GM12878 (cell line): ENCODE results near the gene ELMO2. TPM values are rescaled to one million over a fixed set of nuclear protein-coding genes. Genes with fewer than 3 reads are reported as not detected.

Experiments used
- ATAC-seq: fragments of 200-7000 bp; cut with Tn5 transposase; 3 replicates; pipeline ENCODE4 v1.9.1; 2020; ENCODE audit warnings: mild to moderate bottlenecking, moderate library complexity
- BruUV-seq: library from RNA; stranded (reverse); fragments of 400-500 nt; replicated peaks from 2 replicates; lab custom pipeline; 2021; lab: Mats Ljungman, UMichigan
- CTCF ChIA-PET: fragments of 300-600 bp; sonication (Branson Sonifier 250); formaldehyde crosslinking; extraction: SDS; loops from one replicate; lab custom pipeline; 2021; ENCODE audit warnings: inconsistent platforms; lab: Yijun Ruan, JAX
- POLR2A ChIA-PET: fragments of 350-600 bp; formaldehyde crosslinking; extraction: SDS; loops from one replicate; lab custom pipeline; 2021; ENCODE audit warnings: inconsistent platforms; lab: Charles Lee
- RAD21 ChIA-PET: fragments of 300-600 bp; sonication (Branson Sonifier 250); formaldehyde crosslinking; loops from one replicate; lab custom pipeline; 2023; ENCODE audit warnings: antibody characterized with exemption; ENCODE audit not compliant: unreplicated experiment; lab: Charles Lee
- SMC1A ChIA-PET: fragments of 300-600 bp; sonication (Branson Sonifier 250); formaldehyde crosslinking; loops from one replicate; lab custom pipeline; 2023; ENCODE audit not compliant: unreplicated experiment, uncharacterized antibody; lab: Charles Lee
- DNase-seq: peaks from one replicate; pipeline ENCODE4 v3.0.0-alpha.2; 2011; ENCODE audit warnings: low read depth, low spot score
- FAIRE-seq: peaks from 3 replicates; lab custom pipeline; 2011; peaks lifted over from hg19 to GRCh38; lab: Jason Lieb, UNC
- H2AFZ ChIP-seq: 2 replicates; pipeline ENCODE4 v1.6.0; 2011; ENCODE audit warnings: low read depth, low read length, control low read depth; ENCODE audit not compliant: control insufficient read depth
- H3K27ac ChIP-seq: 2 replicates; pipeline ENCODE4 v1.5.1; 2011; ENCODE audit warnings: control low read depth; ENCODE audit not compliant: control insufficient read depth, insufficient read depth
- H3K27me3 ChIP-seq, 2 experiments: replicated peaks in 1 of 2; 2 replicates each; pipeline versions ENCODE4 v1.6.0 to v1.6.1; 2011; ENCODE audit warnings: low read length in 1 of 2; ENCODE audit not compliant: control insufficient read depth in 2 of 2, insufficient read depth in 2 of 2
- H3K36me3 ChIP-seq, 2 experiments: 2 replicates each; pipeline ENCODE4 v1.5.1; 2011; ENCODE audit warnings: low read length in 1 of 2; ENCODE audit not compliant: control insufficient read depth in 2 of 2, insufficient read depth in 2 of 2
- H3K4me1 ChIP-seq: 2 replicates; pipeline ENCODE4 v1.6.1; 2011; ENCODE audit warnings: mild to moderate bottlenecking, low read length, moderate library complexity, mixed read lengths; ENCODE audit not compliant: control insufficient read depth, insufficient read depth
- H3K4me2 ChIP-seq: 2 replicates; pipeline ENCODE4 v1.6.0; 2011; ENCODE audit warnings: control low read depth; ENCODE audit not compliant: control insufficient read depth, insufficient read depth
- H3K4me3 ChIP-seq: fragments of 200-600 bp; sonication (generic); 2 replicates; pipeline ENCODE4 v1.5.1; 2016
- H3K79me2 ChIP-seq: 2 replicates; pipeline ENCODE4 v1.6.0; 2011; ENCODE audit warnings: low read length; ENCODE audit not compliant: control insufficient read depth, insufficient read depth
- H3K9ac ChIP-seq: 2 replicates; pipeline ENCODE4 v1.8.0; 2011; ENCODE audit warnings: low read length, control low read depth, mixed read lengths; ENCODE audit not compliant: control insufficient read depth, insufficient read depth
- H3K9me3 ChIP-seq: replicated peaks from 3 replicates; pipeline ENCODE4 v1.5.1; 2011; ENCODE audit warnings: mild to moderate bottlenecking, low read length; ENCODE audit not compliant: control insufficient read depth, insufficient read depth
- H4K20me1 ChIP-seq: 2 replicates; pipeline ENCODE4 v1.6.0; 2011; ENCODE audit not compliant: control insufficient read depth, insufficient read depth
- ASH2L ChIP-seq: fragments of 300-600, 200-600 bp; sonication (generic); IDR thresholded peaks from 2 replicates; pipeline ENCODE4 v1.6.1; 2017; ENCODE audit warnings: low read depth, mild to moderate bottlenecking, borderline replicate concordance
- CEBPB ChIP-seq, 2 experiments: fragments of 150-350 bp in 1 of 2; IDR thresholded peaks; 2 replicates each; pipeline ENCODE4 v1.6.1; 2012 to 2014; ENCODE audit warnings: low read depth in 2 of 2, low read length in 2 of 2, borderline replicate concordance in 1 of 2, inconsistent platforms in 1 of 2
- EZH2 ChIP-seq: IDR thresholded peaks from 2 replicates; pipeline ENCODE4 v1.6.1; 2012; ENCODE audit warnings: low read depth, mild to moderate bottlenecking, control low read depth, inconsistent platforms, low read length, borderline replicate concordance; ENCODE audit not compliant: control insufficient read depth
- HCFC1 ChIP-seq: fragments of 150-350 bp; IDR thresholded peaks from 2 replicates; pipeline ENCODE4 v1.6.1; 2014; ENCODE audit warnings: low read length
- MTA2 ChIP-seq: fragments of 450-650 bp; IDR thresholded peaks from 2 replicates; pipeline ENCODE4 v1.6.1; 2016; ENCODE audit warnings: low read depth, mild to moderate bottlenecking, moderate library complexity
- MXI1 ChIP-seq: fragments of 150-350 bp; IDR thresholded peaks from 2 replicates; pipeline ENCODE4 v1.6.1; 2011; ENCODE audit warnings: low read depth, mild to moderate bottlenecking, inconsistent platforms, low read length, improper control_type of control experiment
- POLR2A ChIP-seq: IDR thresholded peaks from 2 replicates; pipeline ENCODE4 v1.6.1; 2011; ENCODE audit warnings: low read depth, mild to moderate bottlenecking, low read length
- RBBP5 ChIP-seq: fragments of 200-600 bp; sonication (generic); conservative IDR thresholded peaks from 2 replicates; pipeline ENCODE4 v1.6.1; 2016
- RUNX3 ChIP-seq: IDR thresholded peaks from 2 replicates; pipeline ENCODE4 v1.6.1; 2012; ENCODE audit warnings: low read length, inconsistent platforms
- SMC3 ChIP-seq: IDR thresholded peaks from 2 replicates; pipeline ENCODE4 v1.6.1; 2011; ENCODE audit warnings: low read length, improper control_type of control experiment, borderline replicate concordance
- SPI1 ChIP-seq: IDR thresholded peaks from 2 replicates; pipeline ENCODE4 v1.6.1; 2011; ENCODE audit warnings: low read depth, mild to moderate bottlenecking, low read length, moderate library complexity, borderline replicate concordance; ENCODE audit not compliant: insufficient read depth
- SREBF1 ChIP-seq: IDR thresholded peaks from 2 replicates; pipeline ENCODE4 v1.6.1; 2012; ENCODE audit warnings: mild to moderate bottlenecking, low read length
- TBL1XR1 ChIP-seq: IDR thresholded peaks from 2 replicates; pipeline ENCODE4 v1.6.1; 2012; ENCODE audit warnings: low read depth, low read length, improper control_type of control experiment
- YY1 ChIP-seq: IDR thresholded peaks from 2 replicates; pipeline ENCODE4 v1.6.1; 2011; ENCODE audit warnings: low read depth, mild to moderate bottlenecking, low read length
- WGBS: methylation state at CpG from one replicate; pipeline ENCODE4 v1.1.6; 2016; ENCODE audit warnings: low lambda C conversion rate; ENCODE audit not compliant: insufficient replicate concordance, insufficient coverage; ENCODE audit errors: missing lambda C conversion rate; 5-methylcytosine and 5-hydroxymethylcytosine counted together
- in situ Hi-C: fragments of 300-500 bp; cut with MboI; formaldehyde crosslinking; loops from 9 replicates; pipeline ENCODE4 v1.14.3; 2018; ENCODE audit warnings: mixed read lengths
- intact Hi-C: fragments of 100-400 bp; cut with micrococcal nuclease; formaldehyde crosslinking; loops from one replicate; pipeline ENCODE4 v1.14.2; 2022; ENCODE audit not compliant: unreplicated experiment
- polyA plus RNA-seq, 11 experiments: library from polyadenylated mRNA; depleted of rRNA in 4 of 11; unstranded in 6 of 11; stranded (reverse) in 5 of 11; fragments of >200 nt; fragmentation: Nextera tagmentation in 4 of 11; fragmentation: Illumina TruSeq in 1 of 11; extraction: Ambion mirVana in 4 of 11; extraction: Trizol in 1 of 11; gene quantifications; 1 replicate in 1 of 11; 2 replicates in 10 of 11; pipeline versions ENCODE4 v1.2.1 to v1.2.3, GENCODE V29; 2011 to 2016; ENCODE audit warnings: inconsistent platforms in 2 of 11, missing spikeins in 2 of 11, low read depth in 1 of 11
- total RNA-seq, 4 experiments: library from RNA; depleted of rRNA in 3 of 4; stranded (reverse); fragments of >200 nt in 3 of 4; fragmentation: Illumina TruSeq in 1 of 4; extraction: Trizol in 1 of 4; gene quantifications; 2 replicates each; pipeline versions ENCODE4 v1.2.1 to v1.2.3, GENCODE V29; 2013 to 2021
- TF ChIP-seq, protein P1 (sequence below): fragments of 450-650 bp; IDR thresholded peaks from 2 replicates; pipeline ENCODE4 v1.6.1; 2016; ENCODE audit warnings: mild to moderate bottlenecking
- TF ChIP-seq, protein P2 (sequence below): IDR thresholded peaks from 2 replicates; pipeline ENCODE4 v1.6.1; 2011; ENCODE audit warnings: low read depth, mild to moderate bottlenecking, low read length, moderate library complexity, borderline replicate concordance; ENCODE audit errors: extremely low read depth
- TF ChIP-seq, protein P3 (sequence below), 3 experiments: IDR thresholded peaks in 2 of 3; conservative IDR thresholded peaks in 1 of 3; 2 replicates each; pipeline ENCODE4 v1.5.1; 2011; ENCODE audit warnings: low read depth in 3 of 3, low read length in 3 of 3, mild to moderate bottlenecking in 3 of 3, control low read depth in 2 of 3, moderate library complexity in 2 of 3, inconsistent platforms in 1 of 3, mixed read lengths in 1 of 3; ENCODE audit not compliant: control insufficient read depth in 2 of 3, insufficient read depth in 1 of 3; ENCODE audit errors: extremely low read depth in 1 of 3

Gene ELMO2
- total and polyA plus RNA-seq, 10 of the 15 experiments (the other 5 are each of a cell fraction or from before 2014, with no cell fraction given) = 14.2 to 40.2 (median 37.6) TPM

DNA sequence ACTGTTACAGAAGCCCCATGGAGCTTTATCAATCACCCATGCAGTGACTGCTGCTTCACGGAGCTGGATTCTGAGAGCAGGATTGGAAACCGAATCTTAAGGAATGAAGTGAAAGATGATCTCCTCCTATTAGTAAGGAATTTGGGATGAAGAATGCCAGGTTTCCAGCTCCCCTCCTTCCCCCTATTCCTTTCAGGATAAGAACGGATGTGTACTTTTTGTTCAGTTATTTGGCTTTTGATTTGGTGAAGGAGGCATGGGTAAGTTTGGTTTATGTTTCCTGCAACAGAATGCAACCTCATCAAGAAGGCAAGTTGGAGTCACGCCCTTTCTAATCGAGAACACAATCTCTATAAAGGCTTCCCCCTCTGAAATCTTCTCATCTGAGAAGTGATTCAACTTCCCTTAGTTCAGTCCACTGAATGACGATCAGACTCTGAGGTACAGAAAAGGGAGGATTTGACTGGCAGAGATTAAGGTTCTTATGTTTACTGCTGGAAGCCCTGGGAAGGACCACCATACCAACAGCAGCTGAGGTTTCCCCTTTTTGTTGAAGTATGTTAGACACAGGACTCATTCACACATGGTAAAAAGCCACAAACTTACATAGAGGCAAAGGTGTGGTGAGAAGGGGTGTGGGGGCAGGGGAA is 5.5 kb downstream of the ELMO2 start:
- no peaks in the 10 kb centered on the region for H3K27me3 ChIP-seq
- no TSS peak for BruUV-seq
- H4K20me1 ChIP-seq = no peaks in the 10 kb centered on the region; the same call in 1 of the 2 replicates
- WGBS = 86% methylated on average over 6 of the region's 6 CpGs
- peak overlapping the region; percentile 46 for H2AFZ ChIP-seq
- ChIA-PET RAD21 (interaction anchor here (0.8 to 1.3 kb wide), 4 partner anchors 18 to 94 kb away, joined by 3 to 5 read pairs (median 4); no protein-coding TSS in a partner anchor), SMC1A (interaction anchor here (1.0 to 1.4 kb wide), 4 partner anchors 13 to 94 kb away, joined by 3 to 7 read pairs (median 4); no protein-coding TSS in a partner anchor), POLR2A (interaction anchor here (0.9 to 1.5 kb wide), 2 partner anchors 36 to 51 kb away, joined by 3 to 5 read pairs; no protein-coding TSS in a partner anchor), CTCF (interaction anchor here (0.6 to 1.8 kb wide), 5 partner anchors 37 to 412 kb away, joined by 4 to 7 read pairs (median 5); no protein-coding TSS in a partner anchor)
- peak overlapping the region; percentile 26; the same call in 1 of the 2 replicates for H3K4me3 ChIP-seq
- peaks cover 0 to 3% of the 10 kb centered on the region in 2 experiments; a peak in 2 of 4 replicates for H3K36me3 ChIP-seq
- DNase-seq = no peak
- H3K9ac ChIP-seq = peak overlapping the region; percentile 17; the same call in 1 of the 2 replicates
- FAIRE-seq = peak; percentile 23
- in situ Hi-C loops = loop anchor here (5.0 kb wide), 1 partner anchor 34 kb away; no protein-coding TSS in a partner anchor
- H3K9me3 ChIP-seq = no peaks in the 10 kb centered on the region
- ATAC-seq = peak; percentile 14
- H3K4me1 ChIP-seq = peaks cover 50% of the 10 kb centered on the region
- peaks cover 64% of the 10 kb centered on the region for H3K79me2 ChIP-seq
- intact Hi-C loops = no loop called here
- peak overlapping the region; percentile 90 for H3K4me2 ChIP-seq
- H3K27ac ChIP-seq = peak overlapping the region; percentile 22
- TF ChIP-seq ASH2L = no peak
- no peak for TF ChIP-seq EZH2
- TF ChIP-seq, protein P1, sequence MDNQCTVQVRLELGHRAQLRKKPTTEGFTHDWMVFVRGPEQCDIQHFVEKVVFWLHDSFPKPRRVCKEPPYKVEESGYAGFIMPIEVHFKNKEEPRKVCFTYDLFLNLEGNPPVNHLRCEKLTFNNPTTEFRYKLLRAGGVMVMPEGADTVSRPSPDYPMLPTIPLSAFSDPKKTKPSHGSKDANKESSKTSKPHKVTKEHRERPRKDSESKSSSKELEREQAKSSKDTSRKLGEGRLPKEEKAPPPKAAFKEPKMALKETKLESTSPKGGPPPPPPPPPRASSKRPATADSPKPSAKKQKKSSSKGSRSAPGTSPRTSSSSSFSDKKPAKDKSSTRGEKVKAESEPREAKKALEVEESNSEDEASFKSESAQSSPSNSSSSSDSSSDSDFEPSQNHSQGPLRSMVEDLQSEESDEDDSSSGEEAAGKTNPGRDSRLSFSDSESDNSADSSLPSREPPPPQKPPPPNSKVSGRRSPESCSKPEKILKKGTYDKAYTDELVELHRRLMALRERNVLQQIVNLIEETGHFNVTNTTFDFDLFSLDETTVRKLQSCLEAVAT = 0 out of 2 replicates have a peak, but pooled peaks have one; percentile 26
- no peak for TF ChIP-seq POLR2A
- no peak for TF ChIP-seq MXI1
- TF ChIP-seq MTA2 = no peak
- TF ChIP-seq, protein P2, sequence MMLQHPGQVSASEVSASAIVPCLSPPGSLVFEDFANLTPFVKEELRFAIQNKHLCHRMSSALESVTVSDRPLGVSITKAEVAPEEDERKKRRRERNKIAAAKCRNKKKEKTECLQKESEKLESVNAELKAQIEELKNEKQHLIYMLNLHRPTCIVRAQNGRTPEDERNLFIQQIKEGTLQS = no peak
- TF ChIP-seq, protein P3, sequence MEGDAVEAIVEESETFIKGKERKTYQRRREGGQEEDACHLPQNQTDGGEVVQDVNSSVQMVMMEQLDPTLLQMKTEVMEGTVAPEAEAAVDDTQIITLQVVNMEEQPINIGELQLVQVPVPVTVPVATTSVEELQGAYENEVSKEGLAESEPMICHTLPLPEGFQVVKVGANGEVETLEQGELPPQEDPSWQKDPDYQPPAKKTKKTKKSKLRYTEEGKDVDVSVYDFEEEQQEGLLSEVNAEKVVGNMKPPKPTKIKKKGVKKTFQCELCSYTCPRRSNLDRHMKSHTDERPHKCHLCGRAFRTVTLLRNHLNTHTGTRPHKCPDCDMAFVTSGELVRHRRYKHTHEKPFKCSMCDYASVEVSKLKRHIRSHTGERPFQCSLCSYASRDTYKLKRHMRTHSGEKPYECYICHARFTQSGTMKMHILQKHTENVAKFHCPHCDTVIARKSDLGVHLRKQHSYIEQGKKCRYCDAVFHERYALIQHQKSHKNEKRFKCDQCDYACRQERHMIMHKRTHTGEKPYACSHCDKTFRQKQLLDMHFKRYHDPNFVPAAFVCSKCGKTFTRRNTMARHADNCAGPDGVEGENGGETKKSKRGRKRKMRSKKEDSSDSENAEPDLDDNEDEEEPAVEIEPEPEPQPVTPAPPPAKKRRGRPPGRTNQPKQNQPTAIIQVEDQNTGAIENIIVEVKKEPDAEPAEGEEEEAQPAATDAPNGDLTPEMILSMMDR (IDR thresholded peaks at IDR 0.05 in 2 of 3, conservative IDR thresholded peaks at IDR 0.05 in 1 of 3; ENCODE audit: control insufficient read depth in 2 of 3, extremely low read depth in 1 of 3, insufficient read depth in 1 of 3, low read depth in 3 of 3, low read length in 3 of 3) = no peak
- 0 out of 2 replicates have a peak, but pooled peaks have one; percentile 30 for TF ChIP-seq SPI1
- TF ChIP-seq CEBPB (IDR thresholded peaks at IDR 0.05; ENCODE audit: borderline replicate concordance in 1 of 2, low read depth in 2 of 2, low read length in 2 of 2) = no peak
- TF ChIP-seq RBBP5 = no peak
- no peak for TF ChIP-seq SMC3
- no peak for TF ChIP-seq HCFC1
- no peak for TF ChIP-seq SREBF1
- peak; percentile 73 for TF ChIP-seq RUNX3
- TF ChIP-seq TBL1XR1 = no peak
- TF ChIP-seq YY1 = no peak
